Activated CD8-positive, alpha-beta memory T cell treated with anti-CD3 and anti-CD28 coated beads, Interleukin-2, amount 50 U/mL, for 4 hours (primary cell): ENCODE results near the gene CCDC61.

Source experiments
- DNase-seq: peaks from one replicate; pipeline ENCODE4 v3.0.0-alpha.2; 2020

CCDC61 gene

DNA sequence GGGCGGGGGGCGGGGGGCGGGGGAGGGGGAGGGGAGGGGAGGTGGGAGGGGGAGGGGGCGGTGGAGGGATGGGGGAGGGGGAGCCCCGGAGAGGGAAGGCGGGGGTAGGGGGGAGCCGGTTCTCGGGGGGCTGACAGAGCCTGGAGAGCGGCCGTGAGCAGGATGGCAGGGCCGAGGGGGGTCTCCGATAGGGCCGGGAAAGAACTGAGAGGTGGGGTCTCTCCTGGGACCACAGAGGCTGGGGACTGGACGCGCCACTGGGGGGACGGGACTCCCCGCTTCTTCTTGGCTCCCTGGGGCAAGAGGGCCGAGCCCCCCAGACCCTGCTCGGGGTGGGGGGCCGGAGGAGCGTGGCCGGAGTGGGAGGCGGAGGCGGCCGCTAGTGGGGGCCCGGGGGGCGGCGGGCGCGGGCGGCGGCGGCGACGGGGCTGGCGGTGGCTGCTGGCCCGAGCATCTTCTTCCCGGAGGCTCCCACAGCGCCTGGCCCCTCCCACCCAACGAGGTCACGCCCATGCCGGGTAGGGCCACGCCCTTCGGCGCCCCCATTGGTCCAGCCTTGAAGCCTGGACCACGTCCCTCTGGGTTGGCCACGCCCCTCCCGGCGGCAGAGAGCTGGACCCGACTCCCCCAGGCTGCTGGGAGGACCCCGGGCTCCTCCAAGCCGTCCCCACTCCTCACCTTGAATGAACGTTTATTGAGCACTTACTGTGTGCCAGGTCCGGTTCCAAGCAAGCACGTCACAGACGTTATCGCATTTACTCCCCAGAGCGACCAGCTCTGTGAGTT lies 21.5 kb upstream of the CCDC61 start, which contains the start of gene NOVA2:
Gene NOVA2, minus strand, starts transcription at position 313 of the 786 bp plus-strand sequence. CDS start 514 bp downstream, outside the sequence.
- DNase-seq: peak; percentile 28

- DNase-seq: no peak
Measured at GRCh38 chr19:45975306-45976070, 19.8 kb upstream of the CCDC61 start.

DNA sequence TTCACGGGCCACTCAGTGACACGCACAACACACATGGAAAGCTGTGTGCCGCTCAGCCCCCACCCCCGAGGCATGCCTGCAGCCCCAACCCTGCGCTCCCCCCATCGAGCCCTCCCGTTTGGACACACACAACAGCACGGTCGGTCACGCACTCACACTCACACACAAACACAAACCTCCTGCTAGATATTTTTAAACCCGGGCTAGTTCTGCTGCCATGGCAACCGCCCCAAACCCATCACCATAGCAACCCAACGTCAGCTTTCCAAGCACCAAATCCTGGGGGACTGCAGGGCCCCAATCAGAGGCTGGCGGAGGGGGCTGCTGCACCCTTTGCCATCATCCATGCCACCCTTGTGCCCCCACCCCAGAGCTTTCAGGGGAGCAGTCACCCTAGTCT lies 19.1 kb upstream of the CCDC61 start:
- DNase-seq: no peak

DNA sequence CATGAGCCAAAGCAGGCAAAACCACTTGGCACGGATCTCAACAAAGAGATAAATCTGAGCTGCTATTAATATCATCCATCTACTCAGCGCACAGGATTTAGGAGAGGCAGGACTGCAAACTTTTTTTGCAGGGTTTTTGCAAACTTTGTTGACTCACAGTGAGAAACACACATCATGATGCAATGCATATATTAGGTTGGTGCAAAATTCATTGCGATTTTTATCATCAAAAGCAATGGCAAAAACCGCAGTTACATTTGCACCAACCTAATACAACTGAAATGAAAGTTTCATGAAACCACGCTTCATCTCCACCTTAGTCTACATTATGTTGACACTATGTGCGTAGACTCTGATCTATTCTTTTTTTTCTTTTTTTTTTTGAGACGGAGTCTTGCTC lies 17.1 kb upstream of the CCDC61 start:
- DNase-seq: no peak

DNA sequence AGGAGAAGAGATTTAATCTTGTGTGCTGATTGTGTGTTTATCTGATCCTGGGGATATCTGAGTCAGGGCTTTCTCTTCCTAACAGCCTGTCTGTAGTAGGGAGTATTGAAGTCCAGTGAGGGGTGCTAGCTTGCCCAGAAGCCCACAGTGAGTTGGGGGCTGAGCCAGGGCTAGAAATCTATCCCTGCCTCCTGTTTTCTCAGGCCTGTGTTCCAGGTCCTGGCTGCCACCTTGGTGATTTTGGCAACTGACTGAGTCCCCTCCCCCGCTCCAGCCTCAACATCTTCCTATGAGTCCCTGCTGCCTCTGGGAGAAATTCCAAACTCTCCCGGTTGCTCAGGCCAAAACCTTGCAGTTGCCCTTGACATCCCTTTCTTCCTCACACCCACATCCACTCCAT lies 13.9 kb upstream of the CCDC61 start:
- no peak for DNase-seq

DNA sequence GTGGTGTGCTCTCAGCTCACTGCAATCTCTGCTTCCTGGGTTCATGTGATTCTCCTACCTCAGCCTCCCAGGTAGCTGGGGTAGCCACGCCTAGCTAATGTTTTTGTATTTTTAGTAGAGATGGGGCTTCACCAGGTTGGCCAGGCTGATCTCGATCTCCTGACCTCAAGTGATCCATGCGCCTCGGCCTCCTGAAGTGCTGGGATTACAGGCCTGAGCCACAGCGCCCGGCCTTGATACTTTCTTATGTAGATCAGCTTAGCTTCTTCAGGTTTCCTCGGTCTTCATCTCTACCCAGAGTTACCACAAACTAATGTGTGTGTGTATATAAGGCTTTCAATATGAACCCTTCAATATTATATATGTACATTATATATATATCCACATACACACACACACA lies 9.9 kb upstream of the CCDC61 start:
- DNase-seq: no peak

DNA sequence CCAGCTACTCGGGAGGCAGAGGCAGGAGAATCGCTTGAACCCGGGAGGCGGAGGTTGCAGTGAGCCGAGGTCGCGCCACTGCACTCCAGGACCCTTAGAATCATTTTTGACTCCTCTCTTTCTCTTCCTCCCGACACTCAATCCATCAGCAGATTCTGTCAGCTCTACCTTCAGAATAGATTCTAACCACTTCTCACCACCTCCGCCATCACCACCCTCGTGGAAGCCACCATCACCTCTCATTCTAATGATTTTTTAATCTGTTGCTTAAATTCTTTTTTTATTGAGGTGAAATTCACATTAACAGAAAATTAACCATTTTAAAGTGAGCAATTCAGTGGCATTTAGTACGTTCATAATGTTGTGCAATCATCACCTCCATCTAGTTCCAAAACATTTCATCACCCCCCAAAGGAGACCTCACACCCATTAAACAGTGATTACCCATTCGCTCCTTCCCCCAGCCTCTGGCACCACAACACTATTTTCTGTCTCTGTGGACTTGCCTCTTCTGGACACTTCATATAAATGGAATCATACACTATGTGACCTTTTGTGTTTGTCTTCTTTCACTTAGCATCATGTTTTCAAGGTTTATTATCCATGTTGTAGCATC lies 5.0 kb upstream of the CCDC61 start:
- DNase-seq: no peak

GRCh38 chr19:45994456-45994997 lies 740 bp upstream of the CCDC61 start:
- no peak for DNase-seq

- DNase-seq: no peak
Measured at GRCh38 chr19:45995715-45996385, 583 bp downstream of the CCDC61 start.

DNA sequence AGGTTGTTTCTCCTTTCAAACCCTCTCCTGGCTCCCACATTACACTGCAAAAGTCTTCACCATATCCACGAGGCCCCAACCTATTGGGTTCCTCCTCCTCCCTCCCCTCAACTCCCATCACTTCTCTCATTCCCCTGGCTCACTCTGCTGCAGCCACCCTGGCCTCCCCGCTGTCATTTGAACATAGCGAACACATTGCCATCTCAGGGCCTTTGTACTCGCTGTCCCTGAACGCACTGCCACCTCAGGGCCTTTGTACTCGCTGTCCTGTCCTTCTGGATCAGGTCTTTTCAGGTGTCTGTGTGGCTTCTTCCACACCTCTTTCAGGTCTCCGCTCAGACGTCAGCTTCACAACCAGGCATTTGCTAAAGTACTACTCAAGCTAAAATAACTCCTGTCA lies 1.7 kb downstream of the CCDC61 start:
- DNase-seq: no peak

GRCh38 chr19:45998834-45999233 lies 3.6 kb downstream of the CCDC61 start:
- DNase-seq: no peak

DNA sequence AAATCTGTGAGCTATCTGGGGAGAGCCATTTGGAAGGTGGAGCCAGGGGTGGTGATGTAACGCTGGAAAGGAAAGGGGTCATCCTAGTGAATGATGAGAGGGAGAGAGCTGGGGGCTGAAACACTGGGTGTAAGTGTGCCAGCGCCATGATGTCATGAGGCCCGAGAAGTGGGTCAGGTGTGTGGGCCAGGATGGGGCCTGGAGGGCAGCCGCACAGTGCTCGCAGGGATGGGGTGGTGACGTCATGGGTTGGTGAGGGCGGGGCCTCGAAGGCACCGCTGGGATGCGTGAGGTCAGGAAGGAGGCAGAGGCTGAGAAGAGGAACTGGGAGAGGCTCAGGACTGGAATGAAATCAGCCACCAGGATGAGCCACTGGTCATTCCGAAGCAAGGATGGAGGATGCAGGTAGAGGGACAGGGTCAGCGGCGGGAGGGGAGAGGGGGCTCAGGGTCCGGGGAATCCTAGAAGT lies 4.4 kb downstream of the CCDC61 start:
- DNase-seq: no peak

GRCh38 chr19:46000491-46001246 lies 5.4 kb downstream of the CCDC61 start:
- peak; percentile 74 for DNase-seq

GRCh38 chr19:46002678-46003275 lies 7.5 kb downstream of the CCDC61 start:
- no peak for DNase-seq

- no peak for DNase-seq
Measured at GRCh38 chr19:46006411-46006810, 11.1 kb downstream of the CCDC61 start.

GRCh38 chr19:46009530-46010510 lies 14.6 kb downstream of the CCDC61 start:
- DNase-seq: peak; percentile 69

GRCh38 chr19:46014534-46014933 lies 19.3 kb downstream of the CCDC61 start:
- DNase-seq: no peak

DNA sequence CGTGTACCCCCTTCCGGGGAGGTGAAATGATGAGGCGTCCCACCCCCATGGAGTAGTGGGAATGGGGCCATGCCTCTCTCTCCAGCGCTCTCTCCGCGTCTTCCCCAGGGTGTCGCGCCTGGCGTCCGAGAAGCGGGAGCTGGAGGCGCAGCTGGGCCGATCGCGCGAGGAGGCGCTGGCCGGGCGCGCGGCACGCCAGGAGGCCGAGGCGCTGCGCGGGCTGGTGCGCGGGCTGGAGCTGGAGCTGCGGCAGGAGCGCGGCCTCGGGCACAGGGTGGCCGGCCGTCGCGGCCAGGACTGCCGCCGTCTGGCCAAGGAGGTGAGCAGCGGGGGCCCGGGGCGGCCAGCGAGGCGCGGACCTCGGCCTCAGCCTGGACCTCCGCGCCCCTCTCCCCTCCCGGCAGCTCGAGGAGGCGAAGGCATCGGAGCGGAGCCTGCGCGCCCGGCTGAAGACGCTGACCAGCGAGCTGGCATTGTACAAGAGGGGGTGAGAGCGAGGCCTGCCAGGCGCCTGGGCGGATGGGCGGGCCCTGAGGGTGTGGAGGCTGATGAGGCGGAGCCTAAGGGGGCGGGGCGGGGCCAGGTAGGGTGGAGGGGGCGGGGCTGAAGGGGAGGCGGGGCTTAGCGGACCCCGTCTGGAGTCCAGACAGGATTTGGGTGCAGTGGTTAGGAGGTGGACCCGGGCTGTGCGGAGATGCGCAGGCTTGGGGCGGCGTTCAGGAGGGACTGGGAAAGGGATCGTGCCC lies 19.8 kb downstream of the CCDC61 start:
- DNase-seq: peak; percentile 64

DNA sequence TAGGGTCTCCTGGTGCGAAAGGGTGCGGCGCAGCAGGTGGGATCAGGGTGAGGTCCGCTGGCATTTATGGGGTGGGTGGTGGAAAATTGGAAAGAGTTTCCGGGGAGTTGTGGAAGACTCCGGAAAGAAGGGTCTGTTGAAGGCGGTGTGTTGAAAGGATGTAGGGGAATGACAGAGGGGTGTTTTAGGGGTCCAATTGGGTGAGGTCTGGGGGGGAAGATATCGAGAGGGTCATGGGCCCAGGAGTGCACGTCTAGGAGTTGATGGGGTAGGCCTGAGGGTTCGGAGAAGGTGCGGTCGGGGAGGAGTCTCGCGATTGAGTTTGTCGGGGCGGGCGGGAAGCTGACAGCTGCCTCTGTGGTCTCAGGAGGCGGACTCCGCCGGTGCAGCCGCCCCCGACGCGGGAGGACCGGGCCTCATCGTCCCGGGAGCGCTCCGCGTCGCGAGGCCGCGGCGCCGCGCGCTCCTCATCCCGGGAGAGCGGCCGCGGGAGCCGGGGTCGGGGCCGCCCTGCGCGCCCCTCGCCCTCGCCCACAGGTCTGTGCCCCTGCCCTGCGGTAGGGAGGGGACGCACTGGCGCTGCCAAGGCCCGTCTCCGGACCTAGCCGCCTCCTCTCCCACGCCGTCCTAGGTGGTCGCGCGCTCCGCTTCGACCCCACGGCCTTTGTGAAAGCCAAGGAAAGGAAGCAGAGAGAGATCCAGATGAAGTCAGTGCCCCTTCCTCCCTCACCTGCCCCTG lies 20.6 kb downstream of the CCDC61 start:
- peak; percentile 45 for DNase-seq
